Measurements from ENCODE around the gene LAMC2. TPM values are rescaled to one million over a fixed set of nuclear protein-coding genes. Genes with fewer than 3 reads are reported as not detected.

The LAMC2 gene
- total RNA-seq, 1 donor from 2014 or later: 1.1 TPM

GRCh38 chr1:183199304-183199703 is 13.2 kb downstream of the LAMC2 start:
- TF ChIP-seq, protein P1, sequence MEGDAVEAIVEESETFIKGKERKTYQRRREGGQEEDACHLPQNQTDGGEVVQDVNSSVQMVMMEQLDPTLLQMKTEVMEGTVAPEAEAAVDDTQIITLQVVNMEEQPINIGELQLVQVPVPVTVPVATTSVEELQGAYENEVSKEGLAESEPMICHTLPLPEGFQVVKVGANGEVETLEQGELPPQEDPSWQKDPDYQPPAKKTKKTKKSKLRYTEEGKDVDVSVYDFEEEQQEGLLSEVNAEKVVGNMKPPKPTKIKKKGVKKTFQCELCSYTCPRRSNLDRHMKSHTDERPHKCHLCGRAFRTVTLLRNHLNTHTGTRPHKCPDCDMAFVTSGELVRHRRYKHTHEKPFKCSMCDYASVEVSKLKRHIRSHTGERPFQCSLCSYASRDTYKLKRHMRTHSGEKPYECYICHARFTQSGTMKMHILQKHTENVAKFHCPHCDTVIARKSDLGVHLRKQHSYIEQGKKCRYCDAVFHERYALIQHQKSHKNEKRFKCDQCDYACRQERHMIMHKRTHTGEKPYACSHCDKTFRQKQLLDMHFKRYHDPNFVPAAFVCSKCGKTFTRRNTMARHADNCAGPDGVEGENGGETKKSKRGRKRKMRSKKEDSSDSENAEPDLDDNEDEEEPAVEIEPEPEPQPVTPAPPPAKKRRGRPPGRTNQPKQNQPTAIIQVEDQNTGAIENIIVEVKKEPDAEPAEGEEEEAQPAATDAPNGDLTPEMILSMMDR (IDR thresholded peaks at IDR 0.05): no peak
- H3K4me3 ChIP-seq: no peak overlapping the region
- H3K9me3 ChIP-seq: no peaks in the 10 kb centered on the region
- H3K4me1 ChIP-seq: no peaks in the 10 kb centered on the region
- intact Hi-C loops (cut with DNase I): no loop called here
- no peak for DNase-seq (ENCODE audit: low spot score in 2 of 2)
- H3K36me3 ChIP-seq: no peaks in the 10 kb centered on the region
- H3K27ac ChIP-seq: no peak overlapping the region
- H3K27me3 ChIP-seq: no peaks in the 10 kb centered on the region

- H3K4me3 ChIP-seq: no peak overlapping the region
- no peaks in the 10 kb centered on the region for H3K4me1 ChIP-seq
- H3K36me3 ChIP-seq: no peaks in the 10 kb centered on the region
- intact Hi-C loops (cut with DNase I): no loop called here
- no peak for DNase-seq (ENCODE audit: low spot score in 2 of 2)
- no peaks in the 10 kb centered on the region for H3K27me3 ChIP-seq
- no peak overlapping the region for H3K27ac ChIP-seq
- TF ChIP-seq, protein P1 (IDR thresholded peaks at IDR 0.05): no peak
- no peaks in the 10 kb centered on the region for H3K9me3 ChIP-seq
These were observed 14.4 kb downstream of the LAMC2 start for GRCh38 chr1:183200451-183200850.

GRCh38 chr1:183203094-183203493 is 17.0 kb downstream of the LAMC2 start:
- DNase-seq (ENCODE audit: low spot score in 2 of 2): no peak
- Histone ChIP-seq H3K4me3 (no peak overlapping the region), H3K27me3 (no peaks in the 10 kb centered on the region), H3K4me1 (no peaks in the 10 kb centered on the region), H3K9me3 (no peaks in the 10 kb centered on the region), H3K36me3 (no peaks in the 10 kb centered on the region), H3K27ac (no peak overlapping the region)
- TF ChIP-seq, protein P1 (IDR thresholded peaks at IDR 0.05): no peak
- intact Hi-C loops (cut with DNase I): no loop called here

- Histone ChIP-seq H3K4me1 (no peaks in the 10 kb centered on the region), H3K27me3 (no peaks in the 10 kb centered on the region), H3K27ac (peak overlapping the region in 1 of 2 donors; percentile 23), H3K9me3 (no peaks in the 10 kb centered on the region), H3K4me3 (no peak overlapping the region), H3K36me3 (no peaks in the 10 kb centered on the region)
- intact Hi-C loops (cut with DNase I): no loop called here
- DNase-seq (ENCODE audit: low spot score in 2 of 2): no peak
- TF ChIP-seq, protein P1 (IDR thresholded peaks at IDR 0.05): no peak
These were observed 19.2 kb downstream of the LAMC2 start for GRCh38 chr1:183205196-183205781.

- Histone ChIP-seq H3K27ac (no peak overlapping the region), H3K9me3 (no peaks in the 10 kb centered on the region), H3K4me3 (no peak overlapping the region), H3K4me1 (no peaks in the 10 kb centered on the region), H3K36me3 (no peaks in the 10 kb centered on the region), H3K27me3 (no peaks in the 10 kb centered on the region)
- intact Hi-C loops (cut with DNase I): no loop called here
- TF ChIP-seq, protein P1 (IDR thresholded peaks at IDR 0.05): no peak
- DNase-seq (ENCODE audit: low spot score in 2 of 2): no peak
These were observed 20.6 kb downstream of the LAMC2 start for GRCh38 chr1:183206538-183207122.

Data from ascending aorta (tissue), 2 donors.